ENCODE measurements around the gene CPSF4.

Gene CPSF4

DNA sequence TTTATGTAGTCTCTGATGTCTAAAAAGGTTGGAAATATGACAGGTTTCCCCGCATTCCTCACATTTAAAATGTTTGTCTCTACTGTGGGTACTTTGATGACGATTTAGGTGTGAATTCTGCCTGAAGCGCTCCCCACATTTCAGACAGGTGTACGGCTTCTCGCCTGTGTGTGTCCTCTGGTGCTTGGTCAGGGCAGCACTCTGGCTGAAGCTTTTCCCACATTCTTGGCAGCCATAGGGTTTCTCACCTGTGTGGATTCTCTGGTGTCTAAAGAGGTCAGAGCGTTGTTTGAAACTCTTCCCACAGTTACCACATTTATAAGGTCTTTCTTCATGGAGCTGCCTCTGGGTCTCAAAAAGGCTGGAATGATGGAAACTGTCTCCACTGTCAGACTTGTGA is 55.1 kb downstream of the CPSF4 start:
- no peak for DNase-seq (ENCODE audit: low spot score)

DNA sequence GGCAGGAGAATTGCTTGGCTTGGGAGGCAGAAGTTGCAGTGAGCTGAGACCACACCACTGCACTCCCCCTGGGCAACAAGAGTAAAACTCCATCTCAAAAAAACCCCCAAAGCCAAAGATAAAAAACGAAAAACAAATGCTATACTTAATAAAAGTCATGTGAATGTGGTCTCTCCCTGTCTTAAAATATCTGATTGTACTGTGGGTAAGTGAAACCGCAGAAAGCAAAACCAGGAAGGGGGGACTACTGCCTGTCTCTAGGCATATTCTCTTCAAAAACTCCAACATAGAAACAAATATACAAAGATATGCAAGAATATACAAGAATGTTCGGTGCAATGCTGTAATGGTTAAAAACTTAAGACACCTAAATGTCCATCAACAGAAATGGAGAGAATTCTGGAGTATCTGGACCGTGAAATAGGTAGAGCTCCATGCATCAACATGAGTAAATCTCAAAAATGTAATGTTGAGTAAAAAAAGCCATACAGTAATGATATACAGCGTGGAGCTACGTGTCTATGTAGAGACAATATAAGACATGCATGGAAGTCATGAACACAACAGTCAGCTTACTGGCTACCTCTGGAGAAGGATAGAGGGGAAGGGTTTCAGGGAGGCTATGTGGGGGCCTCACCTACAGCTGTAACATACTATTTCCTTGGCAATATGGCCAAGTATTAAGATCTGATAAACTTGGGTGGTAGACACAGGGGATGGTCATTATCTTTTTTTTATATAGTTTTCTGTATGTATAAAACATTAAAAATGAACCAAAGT is 59.2 kb downstream of the CPSF4 start:
- no peak for DNase-seq (ENCODE audit: low spot score)

DNA sequence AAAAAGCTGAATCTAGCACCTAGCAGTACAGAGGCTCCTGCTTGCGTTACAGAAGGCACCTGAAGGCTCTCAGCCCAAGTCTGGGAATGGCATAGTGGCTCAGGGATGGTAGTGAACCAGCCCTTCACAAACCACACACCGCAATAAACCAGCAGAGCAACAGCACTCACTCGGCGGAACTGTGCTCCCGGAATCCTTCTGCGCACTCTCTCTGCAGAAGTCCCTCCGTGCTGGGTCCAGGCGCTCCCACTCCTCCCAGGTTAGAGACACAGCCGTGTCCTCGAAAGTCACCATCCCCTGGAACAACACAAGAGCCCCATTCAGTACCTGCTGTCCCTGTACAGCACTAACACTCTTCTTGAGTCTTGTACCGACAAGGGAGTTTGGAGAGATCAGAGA is 59.8 kb downstream of the CPSF4 start:
- no peak for DNase-seq (ENCODE audit: low spot score)

DNA sequence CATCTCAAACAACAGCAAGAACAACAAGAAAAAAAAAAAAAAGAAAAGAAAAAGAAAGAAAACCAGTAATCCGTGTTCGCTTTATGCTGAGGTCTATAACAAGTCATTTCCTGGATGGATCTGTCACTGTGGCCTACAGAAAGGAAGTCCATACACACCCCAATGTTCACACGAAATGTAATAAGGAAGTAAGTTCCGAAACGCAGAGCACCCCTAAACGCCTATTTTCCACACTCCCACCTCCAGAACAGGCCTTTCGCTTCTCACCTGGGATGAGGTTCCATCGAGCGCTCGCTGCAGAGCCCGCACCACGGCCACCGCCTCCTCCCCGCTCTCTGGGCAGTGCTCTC is 60.6 kb downstream of the CPSF4 start:
- DNase-seq (ENCODE audit: low spot score), result peak; percentile 14

DNA sequence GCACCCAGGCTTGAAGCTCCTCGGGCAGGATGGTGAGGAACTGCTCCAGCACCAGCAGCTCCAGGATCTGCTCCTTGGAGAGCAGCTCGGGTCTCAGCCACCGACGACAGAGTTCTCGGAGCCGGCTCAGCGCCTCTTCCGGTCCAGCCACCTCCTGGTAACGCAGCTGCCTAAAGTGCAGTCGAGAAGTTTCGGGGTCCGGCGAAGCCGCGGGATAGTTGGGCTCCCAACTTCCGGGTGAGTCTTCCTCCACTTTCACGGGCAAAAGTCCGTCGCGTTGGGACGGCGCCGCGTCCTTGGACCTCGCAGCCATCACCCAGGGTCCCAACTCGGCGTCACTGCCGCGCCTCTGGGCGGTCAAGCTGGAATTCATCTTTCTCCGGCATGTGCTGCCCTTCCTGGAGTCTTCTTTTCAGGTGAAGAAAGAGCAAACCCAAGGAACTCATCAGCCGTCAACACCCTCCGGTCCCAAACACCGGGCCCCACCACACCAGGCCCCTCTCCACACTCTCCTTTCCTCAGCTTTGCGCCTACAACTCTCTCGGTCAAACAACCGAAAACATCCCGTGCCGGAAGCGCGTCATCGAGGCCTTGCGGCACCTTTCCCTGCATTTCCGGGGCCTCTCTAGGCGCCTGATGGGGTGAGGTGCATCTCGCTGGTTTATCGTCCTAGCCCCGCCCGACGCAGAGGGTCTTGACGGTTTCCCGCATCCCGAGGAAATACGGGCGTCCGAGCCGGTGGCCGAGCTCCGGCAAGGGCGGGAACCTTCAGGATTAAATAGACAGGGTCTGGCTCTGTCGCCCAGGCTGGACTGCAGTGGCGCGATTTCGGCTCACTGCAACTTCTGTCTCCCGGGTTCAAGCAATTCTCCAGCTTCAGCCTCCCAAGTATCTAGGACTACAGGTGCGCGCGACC is 61.2 kb downstream of the CPSF4 start, which contains the start of gene ZNF394:
TSS of gene ZNF394 (minus strand) at position 561 of the 916 bp plus-strand sequence. CDS start at position 373, 188 bp downstream.
- DNase-seq (ENCODE audit: low spot score), result peak; percentile 93

DNA sequence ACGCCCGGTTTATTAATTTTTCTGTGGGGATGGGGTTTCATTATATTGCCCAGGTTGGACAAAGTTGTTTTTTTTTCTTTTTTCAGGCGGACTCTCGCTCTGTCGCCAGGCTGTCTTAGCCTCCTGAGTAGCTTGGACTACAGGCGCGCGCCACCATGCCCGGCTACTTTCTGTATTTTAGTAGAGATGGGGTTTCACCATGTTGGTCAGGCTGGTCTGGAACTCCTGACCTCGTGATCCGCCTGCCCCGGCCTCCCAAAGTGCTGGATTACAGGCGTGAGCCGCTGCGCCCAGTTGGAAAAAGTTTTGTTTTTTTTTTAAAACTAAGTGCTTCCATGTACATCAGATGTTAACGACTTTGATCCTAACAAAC is 61.9 kb downstream of the CPSF4 start:
- no peak for DNase-seq (ENCODE audit: low spot score)

DNA sequence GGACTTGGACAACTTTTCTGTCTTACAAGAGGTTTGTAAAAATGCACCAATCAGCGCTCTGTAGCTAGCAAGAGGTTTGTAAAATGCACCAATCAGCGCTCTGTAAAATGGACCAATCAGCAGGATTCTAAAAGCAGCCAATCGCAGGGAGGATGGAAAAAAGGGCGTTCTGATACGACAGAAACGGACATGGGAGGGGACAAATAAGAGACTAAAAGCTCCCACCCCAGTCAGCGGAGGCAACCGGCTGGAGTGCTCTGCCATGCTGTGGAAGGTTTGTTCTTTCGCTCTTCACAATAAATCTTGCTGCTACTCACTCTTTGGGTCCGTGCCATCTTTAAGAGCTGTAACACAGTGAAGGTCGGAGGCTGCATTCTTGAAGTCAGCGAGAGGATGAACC is 62.5 kb downstream of the CPSF4 start:
- peak; percentile 21 for DNase-seq (ENCODE audit: low spot score)

DNA sequence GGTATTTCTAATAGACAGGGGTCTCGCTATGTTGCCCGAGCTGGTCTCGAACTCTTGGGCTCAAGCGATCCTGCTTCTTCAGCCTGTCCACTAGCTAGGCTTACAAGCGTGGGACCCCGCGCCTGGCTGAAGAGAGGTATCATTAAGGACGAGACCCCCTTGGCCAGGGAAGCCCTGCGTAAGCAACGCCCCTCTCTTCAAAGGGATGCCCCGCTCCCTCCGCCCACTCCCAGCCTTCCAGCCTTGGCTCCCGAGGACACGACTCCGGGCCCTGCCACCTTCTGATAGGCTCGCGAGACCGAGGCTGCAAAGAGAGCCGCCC is 65.5 kb downstream of the CPSF4 start:
- no peak for DNase-seq (ENCODE audit: low spot score)

DNA sequence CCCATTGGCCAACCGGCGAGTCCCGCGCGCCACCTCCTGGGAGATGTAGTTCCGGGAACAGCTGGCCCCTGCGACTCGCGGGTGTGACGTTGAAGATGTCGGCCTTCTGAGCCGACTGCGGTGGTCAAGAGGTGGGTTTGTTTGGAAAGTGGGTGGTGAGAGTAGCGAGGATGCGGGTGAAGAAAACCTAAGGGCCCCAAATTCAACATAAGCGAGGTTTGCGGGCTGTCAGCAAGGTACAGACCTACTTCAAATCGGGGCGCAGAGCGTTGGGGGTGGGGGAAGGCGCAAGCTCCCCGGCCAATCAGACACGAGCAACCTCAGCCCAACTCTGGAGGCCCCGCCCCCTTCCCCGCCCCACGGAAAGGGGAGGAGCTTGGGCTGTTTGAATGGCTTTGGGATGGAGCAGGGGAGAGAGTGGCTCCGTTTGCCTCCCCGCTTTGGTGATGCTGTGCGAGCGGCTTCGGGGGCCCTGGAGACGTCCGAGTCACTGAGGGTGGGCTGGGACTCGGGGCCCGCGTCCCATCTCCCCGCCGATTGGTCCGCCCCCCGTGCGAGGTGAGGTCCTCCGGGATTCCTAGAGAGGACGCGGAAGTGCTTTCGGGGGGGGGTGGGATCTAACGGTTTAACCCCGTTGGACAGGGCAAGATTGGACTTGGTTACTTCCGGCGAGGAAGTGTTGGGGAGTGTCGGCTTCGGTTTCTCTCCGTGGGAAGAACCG is 66.0 kb downstream of the CPSF4 start, which contains the start of gene ZKSCAN5:
TSS of gene ZKSCAN5 (plus strand) at position 60 of the 721 bp plus-strand sequence. CDS start 1,383 bp downstream, outside the sequence.
- peak; percentile 97 for DNase-seq (ENCODE audit: low spot score)

DNA sequence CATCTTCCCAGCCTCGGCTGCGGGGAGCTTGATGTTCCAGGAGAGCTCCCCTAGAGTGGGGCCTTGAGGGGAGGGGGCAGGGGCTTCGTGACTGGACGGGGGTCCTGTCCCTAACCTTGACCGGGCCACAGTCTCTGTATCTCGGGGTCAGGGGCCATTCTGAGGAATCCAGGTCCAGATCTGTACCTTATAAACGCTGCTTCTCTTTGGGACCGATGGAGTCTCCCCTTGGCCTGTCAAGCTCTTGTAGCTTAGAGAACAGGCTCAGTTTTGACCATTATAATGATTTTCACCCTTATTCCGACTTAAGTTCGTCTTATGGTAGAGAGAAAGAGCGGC is 66.5 kb downstream of the CPSF4 start:
- peak; percentile 17 for DNase-seq (ENCODE audit: low spot score)

All from hematopoietic multipotent progenitor cell treated with erythropoietin and hydrocortisone succinate and interleukin-3 and kit ligand, for 15 days (in vitro differentiated cells).